ENCODE data around the gene ZNF853.
"Not testable (repeated sequence)": the region's sequence is repeated elsewhere in the genome, so short reads cannot be mapped to it uniquely, and the experiment has no call there.

The ZNF853 gene

DNA sequence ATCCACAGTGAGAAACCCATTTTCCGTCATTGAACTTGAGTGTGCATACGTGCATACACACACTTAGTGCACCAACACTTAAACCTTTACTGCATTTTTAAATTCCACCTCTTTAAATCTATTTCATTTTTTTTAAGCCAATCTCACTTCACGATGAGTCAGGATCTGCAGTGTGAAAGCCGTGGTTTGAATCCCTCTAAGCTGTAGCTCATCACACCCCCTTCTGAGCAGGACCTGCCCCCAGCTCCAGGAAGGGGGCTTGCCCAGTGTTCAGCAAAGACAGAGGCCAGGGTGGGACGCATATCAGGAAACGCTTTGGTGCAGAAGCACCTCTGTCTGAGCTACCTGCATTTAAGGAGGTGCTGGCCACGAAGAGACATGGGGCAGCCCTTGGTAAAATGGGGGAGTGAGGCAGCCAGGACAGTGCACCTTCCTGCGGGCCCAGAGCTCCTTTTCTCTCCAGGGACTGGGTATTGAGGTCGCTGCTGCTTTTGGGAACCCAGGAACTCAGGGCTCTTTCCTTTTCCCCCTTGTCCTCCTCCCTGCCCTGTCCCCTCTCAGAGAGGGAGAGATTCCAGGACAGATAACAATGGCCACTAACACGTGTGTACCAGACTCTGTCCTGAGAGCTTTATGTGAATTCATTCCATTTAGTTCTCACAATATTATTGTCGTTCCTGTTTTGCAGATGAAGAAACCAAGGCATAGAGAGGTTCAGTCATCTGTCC lies 43.4 kb downstream of the ZNF853 start:
- Histone ChIP-seq H3K4me1 (0 out of 2 replicates have a peak, but pooled peaks cover 7% of the 10 kb centered on the region), H3K9ac (no peak overlapping the region), H3K9me3 (peaks cover 25% of the 10 kb centered on the region), H3K4me2 (peak overlapping the region; percentile 12; the same call in 1 of the 2 replicates), H3K4me3 (no peak overlapping the region), H3K36me3 (peaks cover 32% of the 10 kb centered on the region), H3K27me3 (no peaks in the 10 kb centered on the region), H3K27ac (no peak overlapping the region), H4K20me1 (0 out of 2 replicates have a peak, but pooled peaks cover 12% of the 10 kb centered on the region)
- no peak for TF ChIP-seq Cebpa-rat (IDR thresholded peaks at IDR 0.05)

DNA sequence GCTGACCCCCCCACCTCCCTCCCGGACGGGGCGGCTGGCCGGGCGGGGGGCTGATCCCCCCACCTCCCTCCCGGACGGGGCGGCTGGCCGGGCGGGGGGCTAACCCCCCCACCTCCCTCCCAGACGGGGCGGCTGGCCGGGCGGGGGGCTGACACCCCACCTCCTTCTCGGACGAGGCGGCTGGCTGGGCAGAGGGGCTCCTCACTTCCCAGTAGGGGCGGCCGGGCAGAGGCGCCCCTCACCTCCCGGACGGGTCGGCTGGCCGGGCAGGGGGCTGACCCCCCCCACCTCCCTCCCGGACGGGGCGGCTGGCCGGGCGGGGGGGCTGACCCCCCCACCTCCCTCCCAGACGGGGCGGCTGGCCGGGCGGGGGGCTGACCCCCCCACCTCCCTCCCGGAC lies 55.4 kb downstream of the ZNF853 start:
- not testable (repeated sequence) for H3K4me2 ChIP-seq, H3K4me1 ChIP-seq, H3K4me3 ChIP-seq, H3K27me3 ChIP-seq, H4K20me1 ChIP-seq, H3K9ac ChIP-seq, H3K36me3 ChIP-seq, H3K27ac ChIP-seq
- H3K9me3 ChIP-seq = peaks cover 94% of the 10 kb centered on the region

All from BLaER1 (cell line).